Stimulated activated CD4-positive, alpha-beta T cell treated with anti-CD3 and anti-CD28 coated beads, Interleukin-2, amount 100 ng/mL, for 48 hours (primary cell): ENCODE results near the gene WDR88.
"Not testable (repeated sequence)": the region's sequence is repeated elsewhere in the genome, so short reads cannot be mapped to it uniquely, and the experiment has no call there.

ENCODE experiments used
- DNase-seq, 2 donors: peaks; one replicate each; pipeline ENCODE4 v3.0.0-alpha.2; 2020

Gene WDR88

GRCh38 chr19:33174186-33174585 lies 42.3 kb downstream of the WDR88 start:
- no peak for DNase-seq

GRCh38 chr19:33175156-33175782 lies 43.4 kb downstream of the WDR88 start:
- DNase-seq: no peak

- DNase-seq: peak in 1 of 2 donors; percentile 23
Observed at GRCh38 chr19:33175886-33176669, 44.2 kb downstream of the WDR88 start.

- DNase-seq: peak; percentile 94
Observed at GRCh38 chr19:33176670-33177416, 44.9 kb downstream of the WDR88 start.

GRCh38 chr19:33177417-33177979 lies 45.6 kb downstream of the WDR88 start:
- DNase-seq: no peak

GRCh38 chr19:33186431-33187182 lies 54.7 kb downstream of the WDR88 start:
- DNase-seq: no peak

GRCh38 chr19:33187183-33187540 lies 55.2 kb downstream of the WDR88 start:
- no peak for DNase-seq

GRCh38 chr19:33189453-33189852 lies 57.5 kb downstream of the WDR88 start:
- DNase-seq: no peak

DNA sequence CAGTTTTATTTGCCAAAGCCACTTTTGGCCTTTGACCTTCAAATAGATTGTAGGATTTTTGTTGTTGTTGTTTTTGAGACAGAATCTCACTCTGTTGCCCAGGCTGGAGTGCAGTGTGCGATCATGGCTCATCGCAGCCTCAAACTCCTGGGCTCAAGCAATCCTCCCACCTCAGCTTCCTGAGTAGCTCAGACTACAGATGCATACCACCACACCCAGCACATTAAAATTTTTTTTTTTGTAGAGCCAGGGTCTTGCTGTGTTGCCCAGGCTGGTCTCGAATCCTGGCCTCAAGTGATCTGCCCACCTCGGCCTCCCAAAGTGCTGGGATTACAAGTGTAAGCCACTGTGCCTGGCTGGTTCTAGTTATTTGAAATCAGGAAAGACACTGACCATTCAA lies 59.2 kb downstream of the WDR88 start:
- DNase-seq: not testable (repeated sequence)

- DNase-seq: no peak
Observed at GRCh38 chr19:33191501-33191900, 59.6 kb downstream of the WDR88 start.

DNA sequence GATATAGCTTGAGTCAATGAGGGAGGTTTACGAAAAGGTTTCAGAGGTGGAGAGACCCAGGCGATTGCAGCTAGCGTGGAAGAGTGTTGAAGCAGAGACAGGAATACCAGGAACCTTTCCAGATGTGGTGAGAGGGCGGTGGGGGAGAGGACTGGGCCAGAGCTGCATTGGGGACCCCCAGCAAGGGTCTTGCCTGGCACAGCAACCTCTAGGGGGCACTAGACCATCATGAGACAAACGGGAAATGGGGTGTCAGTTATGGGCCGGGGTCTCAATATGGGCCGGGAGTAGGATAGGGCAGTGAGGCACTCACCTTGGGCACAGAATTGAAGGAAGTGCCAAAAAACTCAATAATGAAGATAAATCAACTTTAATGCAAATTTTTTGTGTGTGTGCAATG lies 60.1 kb downstream of the WDR88 start:
- no peak for DNase-seq

- DNase-seq: no peak
Observed at GRCh38 chr19:33193269-33193864, 61.5 kb downstream of the WDR88 start.

GRCh38 chr19:33193865-33194362 lies 62.0 kb downstream of the WDR88 start, which contains the start of gene LRP3:
TSS of gene LRP3 (plus strand) at chr19:33194330. CDS start at chr19:33194786, 456 bp downstream.
- DNase-seq: no peak

GRCh38 chr19:33194532-33194885 lies 62.6 kb downstream of the WDR88 start:
- DNase-seq: no peak

GRCh38 chr19:33194886-33195644 lies 63.2 kb downstream of the WDR88 start:
- no peak for DNase-seq

GRCh38 chr19:33195645-33196347 lies 63.9 kb downstream of the WDR88 start:
- DNase-seq: no peak

DNA sequence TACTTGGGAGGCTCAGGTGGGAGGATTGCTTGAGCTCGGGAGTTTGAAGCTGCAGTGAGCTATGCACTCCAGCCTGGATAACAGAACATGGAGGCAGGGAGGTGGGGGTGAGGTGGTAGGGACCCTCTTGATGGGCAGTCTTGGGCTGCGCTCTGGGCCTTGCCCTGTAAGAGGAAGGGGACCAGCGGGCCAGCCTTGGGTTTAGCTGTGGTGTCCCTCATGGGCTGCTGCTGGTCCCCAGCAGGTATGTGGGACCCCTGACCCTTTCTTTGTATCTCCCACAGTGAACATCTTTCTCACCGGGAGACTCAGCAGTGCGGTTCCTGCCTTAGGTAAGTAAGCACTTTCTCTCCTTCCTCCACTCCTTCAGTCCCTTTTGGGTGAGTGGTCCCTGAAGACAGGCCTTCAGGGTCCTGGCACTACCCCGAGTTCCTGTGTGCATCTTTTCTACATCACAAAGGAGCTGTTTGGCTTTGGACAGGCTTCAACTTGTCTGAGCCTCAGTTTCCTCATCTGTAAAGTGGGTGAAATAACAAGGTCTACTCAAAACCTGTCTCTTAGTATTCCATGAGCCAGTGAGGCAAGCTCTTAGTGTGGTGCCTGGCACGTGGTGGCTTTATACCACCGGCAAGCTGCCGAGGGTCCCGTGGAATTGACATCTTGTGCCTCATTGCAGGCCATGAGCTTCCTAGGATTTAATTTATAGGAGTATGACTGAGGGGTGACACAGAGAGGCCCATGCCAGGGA lies 64.7 kb downstream of the WDR88 start:
- DNase-seq: no peak

DNA sequence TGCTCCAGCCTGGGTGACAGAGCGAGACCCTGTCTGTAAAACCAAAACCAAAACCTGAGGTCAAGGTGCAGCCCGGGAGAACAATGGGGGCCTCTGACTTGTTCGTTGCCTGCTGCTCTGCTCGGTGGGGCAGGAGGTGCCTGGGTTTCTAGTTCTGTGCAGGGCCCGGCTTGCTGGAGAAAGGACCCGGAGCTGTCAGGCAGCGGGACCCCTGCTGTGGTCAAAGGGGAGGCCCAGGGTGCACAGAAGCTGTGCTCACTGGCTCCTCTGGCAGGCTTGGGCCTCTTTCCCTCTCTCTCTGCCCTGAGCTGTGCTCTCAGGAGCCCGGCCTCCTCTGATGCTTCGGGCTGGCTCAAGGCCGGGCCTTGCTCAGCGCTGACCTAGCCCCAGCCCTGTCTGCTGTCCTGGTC lies 65.7 kb downstream of the WDR88 start:
- no peak for DNase-seq

GRCh38 chr19:33198169-33198568 lies 66.3 kb downstream of the WDR88 start:
- DNase-seq: no peak
